ENCODE measurements around the gene CD83. TPM values are rescaled to one million over a fixed set of nuclear protein-coding genes. Genes with fewer than 3 reads are reported as not detected.
A peak's percentile ranks its signal among the peaks of the same experiment; 100 is the strongest.

Gene CD83
- total RNA-seq, 2 experiments from 2014 or later: 5.5 to 6.4 TPM

- CTCF ChIA-PET: interaction anchor here (1.5 kb wide), 1 partner anchor 12 kb away, joined by 5 read pairs; no protein-coding TSS in a partner anchor
- no peak overlapping the region for H3K4me3 Mint-ChIP-seq
- peaks cover 49% of the 10 kb centered on the region for H3K36me3 Mint-ChIP-seq (ENCODE audit: low read depth)
- DNase-seq: no peak
- no peaks in the 10 kb centered on the region for H3K27me3 Mint-ChIP-seq
- no peak overlapping the region for H3K27ac Mint-ChIP-seq
- peaks cover 16% of the 10 kb centered on the region for H3K4me1 Mint-ChIP-seq
- POLR2A ChIA-PET: no interaction called here
- H3K9me3 Mint-ChIP-seq: no peaks in the 10 kb centered on the region
These were observed 14.8 kb downstream of the CD83 start for GRCh38 chr6:14132244-14132920.

- Mint-ChIP-seq H3K4me1 (peaks cover 12% of the 10 kb centered on the region), H3K4me3 (no peak overlapping the region), H3K9me3 (no peaks in the 10 kb centered on the region), H3K27me3 (no peaks in the 10 kb centered on the region), H3K27ac (no peak overlapping the region), H3K36me3 (ENCODE audit: low read depth) (peaks cover 49% of the 10 kb centered on the region)
- POLR2A ChIA-PET: no interaction called here
- CTCF ChIA-PET: interaction anchor here (0.5 to 1.5 kb wide), 2 partner anchors 11 to 67 kb away, joined by 3 to 5 read pairs; no protein-coding TSS in a partner anchor
- no peak for DNase-seq
These were observed 15.3 kb downstream of the CD83 start for GRCh38 chr6:14132921-14133275.

DNA sequence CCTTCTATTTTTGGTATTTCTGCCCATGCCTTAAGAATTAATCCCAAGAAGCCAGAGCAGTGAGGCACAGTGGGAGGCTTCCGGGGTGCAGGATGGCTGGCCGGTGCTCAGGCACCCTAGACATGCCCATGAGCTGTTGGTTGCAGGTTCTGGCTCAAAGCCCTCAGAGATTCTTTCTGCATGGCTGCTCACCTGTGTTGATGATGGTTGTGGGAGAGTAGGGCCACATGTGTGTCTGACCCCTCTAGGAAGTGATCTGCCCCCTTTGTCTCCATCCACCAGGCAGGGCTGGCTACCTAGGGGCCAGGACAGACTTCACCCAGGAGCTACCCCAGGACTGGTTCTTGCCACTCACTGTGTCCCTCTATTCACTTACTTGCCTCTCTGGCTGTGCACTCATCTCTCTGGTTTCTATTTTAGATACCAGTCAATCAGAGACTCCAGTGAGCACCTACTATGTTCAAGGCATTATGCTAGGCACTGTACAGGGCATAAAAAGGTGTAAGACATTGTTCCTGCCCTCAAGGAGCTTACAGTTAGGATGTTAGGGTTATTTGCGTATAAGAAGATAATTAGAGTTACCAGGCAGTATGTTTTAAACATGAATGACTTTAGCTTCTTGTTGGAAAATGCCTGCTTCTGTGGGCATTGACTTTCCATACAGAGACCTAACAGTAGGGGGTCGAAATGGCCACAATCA lies 16.8 kb downstream of the CD83 start:
- POLR2A ChIA-PET: no interaction called here

GRCh38 chr6:14135893-14136539 lies 18.4 kb downstream of the CD83 start:
- Mint-ChIP-seq H3K4me3 (no peak overlapping the region), H3K9me3 (no peaks in the 10 kb centered on the region), H3K27me3 (no peaks in the 10 kb centered on the region), H3K27ac (no peak overlapping the region), H3K36me3 (ENCODE audit: low read depth) (peaks cover 43% of the 10 kb centered on the region), H3K4me1 (no peaks in the 10 kb centered on the region)
- no peak for DNase-seq
- CTCF ChIA-PET: no interaction called here
- POLR2A ChIA-PET: no interaction called here

More for the DNA sequence above, 16.8 kb downstream of the CD83 start:
- peaks cover 46% of the 10 kb centered on the region for H3K36me3 Mint-ChIP-seq (ENCODE audit: low read depth)
- no peak for DNase-seq
- no peak overlapping the region for H3K4me3 Mint-ChIP-seq
- CTCF ChIA-PET: interaction anchor here (0.9 to 1.3 kb wide), 2 partner anchors 10 to 11 kb away, joined by 3 read pairs; no protein-coding TSS in a partner anchor
- no peak overlapping the region for H3K27ac Mint-ChIP-seq
- no peaks in the 10 kb centered on the region for H3K9me3 Mint-ChIP-seq
- no peaks in the 10 kb centered on the region for H3K27me3 Mint-ChIP-seq
- H3K4me1 Mint-ChIP-seq: peaks cover 3% of the 10 kb centered on the region

- Mint-ChIP-seq H3K27ac (no peak overlapping the region), H3K27me3 (no peaks in the 10 kb centered on the region), H3K36me3 (ENCODE audit: low read depth) (peaks cover 21% of the 10 kb centered on the region), H3K4me1 (no peaks in the 10 kb centered on the region), H3K9me3 (no peaks in the 10 kb centered on the region), H3K4me3 (no peak overlapping the region)
- DNase-seq: no peak
- POLR2A ChIA-PET: interaction anchor here (1.0 kb wide), 1 partner anchor 72 kb away, joined by 3 read pairs; no protein-coding TSS in a partner anchor
- CTCF ChIA-PET: interaction anchor here (0.6 kb wide), 1 partner anchor 11 kb away, joined by 3 read pairs; no protein-coding TSS in a partner anchor
These were observed 21.2 kb downstream of the CD83 start for GRCh38 chr6:14138701-14139215.

- no peak for DNase-seq
- CTCF ChIA-PET: interaction anchor here (1.8 kb wide), 1 partner anchor 74 kb away, joined by 4 read pairs; no protein-coding TSS in a partner anchor
- POLR2A ChIA-PET: no interaction called here
- Mint-ChIP-seq H3K9me3 (no peaks in the 10 kb centered on the region), H3K4me3 (no peak overlapping the region), H3K27ac (no peak overlapping the region), H3K36me3 (ENCODE audit: low read depth) (no peaks in the 10 kb centered on the region), H3K27me3 (no peaks in the 10 kb centered on the region), H3K4me1 (no peaks in the 10 kb centered on the region)
These were observed 23.9 kb downstream of the CD83 start for GRCh38 chr6:14141351-14142062.

DNA sequence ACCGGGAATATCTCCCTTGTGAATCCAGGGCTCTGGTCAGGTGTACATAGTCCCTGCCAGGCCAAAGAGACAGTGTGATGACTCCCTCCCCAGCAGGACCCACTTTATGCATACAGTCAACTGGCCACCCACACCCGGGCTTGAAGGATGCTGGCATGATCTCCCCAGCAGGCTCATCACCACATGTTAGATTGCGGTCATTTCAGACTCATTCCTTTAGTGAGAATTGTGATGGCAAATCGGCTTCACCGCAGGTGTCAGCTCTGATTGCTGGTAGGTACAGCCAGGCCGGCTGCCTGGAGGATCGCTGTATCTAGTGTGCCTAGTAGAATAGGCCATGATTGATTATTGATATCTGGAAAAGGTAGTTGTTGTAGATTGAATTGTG lies 24.5 kb downstream of the CD83 start:
- H3K4me1 Mint-ChIP-seq: no peaks in the 10 kb centered on the region
- no peaks in the 10 kb centered on the region for H3K27me3 Mint-ChIP-seq
- no peak for DNase-seq
- ChIA-PET CTCF (interaction anchor here (2.3 to 4.7 kb wide), 2 partner anchors 75 to 233 kb away, joined by 11 to 23 read pairs; no protein-coding TSS in a partner anchor), POLR2A (no interaction called here)
- H3K4me3 Mint-ChIP-seq: no peak overlapping the region
- H3K27ac Mint-ChIP-seq: no peak overlapping the region
- H3K9me3 Mint-ChIP-seq: no peaks in the 10 kb centered on the region
- H3K36me3 Mint-ChIP-seq (ENCODE audit: low read depth): no peaks in the 10 kb centered on the region

GRCh38 chr6:14142511-14143223 lies 25.1 kb downstream of the CD83 start:
- Mint-ChIP-seq H3K9me3 (no peaks in the 10 kb centered on the region), H3K27me3 (no peaks in the 10 kb centered on the region), H3K4me3 (no peak overlapping the region), H3K36me3 (ENCODE audit: low read depth) (no peaks in the 10 kb centered on the region), H3K4me1 (no peaks in the 10 kb centered on the region), H3K27ac (no peak overlapping the region)
- ChIA-PET CTCF (interaction anchor here (1.6 to 4.7 kb wide), 4 partner anchors 10 to 234 kb away, joined by 4 to 23 read pairs (median 8); no protein-coding TSS in a partner anchor), POLR2A (no interaction called here)
- DNase-seq: no peak

DNA sequence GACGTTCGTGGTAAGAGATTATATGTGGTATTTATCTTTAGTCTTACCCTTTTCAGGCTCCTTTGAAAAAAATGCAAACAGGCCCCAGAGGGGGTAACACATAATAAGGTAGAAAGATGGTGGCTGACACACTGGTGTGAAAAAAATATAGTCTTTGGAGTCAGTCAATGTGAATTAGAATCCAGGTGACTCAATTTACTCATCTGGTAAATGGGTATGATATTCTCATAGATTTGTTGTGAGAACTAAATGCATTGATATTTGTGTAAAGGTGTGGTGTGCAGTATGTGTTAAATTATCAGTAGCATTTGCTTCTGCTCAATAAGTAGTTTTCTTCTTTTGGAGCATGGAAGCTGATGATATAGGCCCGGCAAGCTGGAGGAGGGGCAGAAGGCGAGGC lies 25.7 kb downstream of the CD83 start:
- ChIA-PET CTCF (interaction anchor here (0.8 to 4.7 kb wide), 7 partner anchors 9 to 234 kb away, joined by 3 to 23 read pairs (median 5); no protein-coding TSS in a partner anchor), POLR2A (no interaction called here)
- no peak for DNase-seq
- H3K27me3 Mint-ChIP-seq: no peaks in the 10 kb centered on the region
- H3K36me3 Mint-ChIP-seq (ENCODE audit: low read depth): no peaks in the 10 kb centered on the region
- H3K4me1 Mint-ChIP-seq: no peaks in the 10 kb centered on the region
- no peaks in the 10 kb centered on the region for H3K9me3 Mint-ChIP-seq
- H3K4me3 Mint-ChIP-seq: no peak overlapping the region
- H3K27ac Mint-ChIP-seq: no peak overlapping the region

GRCh38 chr6:14144678-14145113 lies 27.1 kb downstream of the CD83 start:
- DNase-seq: peak; percentile 68
- Mint-ChIP-seq H3K4me1 (peaks cover 5% of the 10 kb centered on the region), H3K36me3 (ENCODE audit: low read depth) (no peaks in the 10 kb centered on the region), H3K4me3 (no peak overlapping the region), H3K27ac (no peak overlapping the region), H3K27me3 (no peaks in the 10 kb centered on the region), H3K9me3 (no peaks in the 10 kb centered on the region)
- CTCF ChIA-PET: interaction anchor here (0.6 to 4.7 kb wide), 10 partner anchors 10 to 236 kb away, joined by 3 to 23 read pairs (median 3); no protein-coding TSS in a partner anchor
- POLR2A ChIA-PET: no interaction called here

DNA sequence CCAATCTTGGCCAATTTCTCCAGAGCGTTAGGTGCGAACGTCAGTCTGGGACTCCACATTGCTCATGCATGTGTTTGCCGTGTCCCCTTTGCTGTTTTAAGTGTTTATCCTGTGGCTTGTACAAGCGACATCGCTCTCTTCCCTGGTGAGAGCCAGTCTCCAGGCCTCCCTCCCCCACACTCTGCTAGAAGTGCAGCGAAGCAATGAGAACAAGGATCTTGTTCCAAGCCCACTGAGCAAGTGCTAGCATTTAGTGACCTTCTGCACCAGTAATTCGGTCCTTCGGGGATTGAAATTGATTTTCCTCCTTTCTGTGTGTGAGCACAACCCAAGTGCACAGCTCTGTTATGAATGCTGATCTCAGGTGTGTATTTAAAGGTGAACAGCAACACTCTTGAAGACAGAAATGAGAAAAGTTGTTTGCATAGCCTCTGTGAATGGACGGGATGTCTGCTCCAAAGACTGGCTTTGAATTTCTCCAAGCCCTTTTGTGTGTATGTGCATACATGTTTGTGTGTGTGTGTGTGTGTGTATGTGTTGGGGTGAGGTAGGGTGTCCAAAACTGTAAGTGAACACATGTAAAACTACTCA lies 29.0 kb downstream of the CD83 start:
- H3K4me1 Mint-ChIP-seq: peaks cover 5% of the 10 kb centered on the region
- ChIA-PET POLR2A (no interaction called here), CTCF (interaction anchor here (1.5 to 4.7 kb wide), 2 partner anchors 238 kb away, joined by 5 to 23 read pairs; no protein-coding TSS in a partner anchor)
- DNase-seq: no peak
- H3K27me3 Mint-ChIP-seq: no peaks in the 10 kb centered on the region
- H3K36me3 Mint-ChIP-seq (ENCODE audit: low read depth): no peaks in the 10 kb centered on the region
- no peaks in the 10 kb centered on the region for H3K9me3 Mint-ChIP-seq
- no peak overlapping the region for H3K27ac Mint-ChIP-seq
- no peak overlapping the region for H3K4me3 Mint-ChIP-seq

DNA sequence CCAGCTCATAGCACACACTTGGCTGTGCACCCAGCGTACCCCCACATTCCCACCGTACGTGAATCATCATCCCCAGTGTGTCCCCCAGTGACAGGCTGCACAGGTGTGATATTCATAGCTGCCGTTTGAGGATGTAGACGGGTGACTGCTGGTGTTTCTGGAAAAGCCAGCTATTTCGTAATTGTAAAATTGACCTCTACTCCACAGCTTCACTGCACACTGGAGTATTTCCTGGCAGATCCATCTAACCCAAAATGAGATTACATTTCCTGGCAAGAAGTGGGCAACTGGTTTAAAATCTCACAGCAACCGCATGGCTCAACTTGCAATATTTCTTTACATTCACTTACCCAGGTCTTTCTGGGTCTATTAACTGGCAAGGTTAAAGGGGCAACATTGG lies 30.3 kb downstream of the CD83 start:
- ChIA-PET CTCF (interaction anchor here (1.5 kb wide), 2 partner anchors 104 to 239 kb away, joined by 3 to 5 read pairs; no protein-coding TSS in a partner anchor), POLR2A (no interaction called here)
- H3K36me3 Mint-ChIP-seq (ENCODE audit: low read depth): no peaks in the 10 kb centered on the region
- H3K27ac Mint-ChIP-seq: no peak overlapping the region
- H3K4me3 Mint-ChIP-seq: no peak overlapping the region
- peaks cover 5% of the 10 kb centered on the region for H3K4me1 Mint-ChIP-seq
- no peak for DNase-seq
- no peaks in the 10 kb centered on the region for H3K9me3 Mint-ChIP-seq
- H3K27me3 Mint-ChIP-seq: no peaks in the 10 kb centered on the region

All from activated CD4-positive, alpha-beta memory T cell treated with anti-CD3 and anti-CD28 coated beads, Interleukin-2, amount 10 ng/mL, durations not matched to agents 7 days and 5 days (primary cell).